Dendritic cell treated with granulocyte-macrophage colony-stimulating factor and Interleukin-4, amounts not matched to agents 40 ng/mL and 50 ng/mL, for 4 days (primary cell): ENCODE data around the gene NOXA1.
"Not testable (repeated sequence)": the region's sequence is repeated elsewhere in the genome, so short reads cannot be mapped to it uniquely, and the experiment has no call there.

Experiments used
- H3K27ac Mint-ChIP-seq: one replicate; pipeline ENCODE4 v1.8.0; 2022; ENCODE audit warnings: mild to moderate bottlenecking, mixed read lengths
- H3K27me3 Mint-ChIP-seq: one replicate; pipeline ENCODE4 v1.8.0; 2022; ENCODE audit warnings: mild to moderate bottlenecking, mixed read lengths
- H3K36me3 Mint-ChIP-seq: one replicate; pipeline ENCODE4 v1.8.0; 2022; ENCODE audit warnings: low read depth, mixed read lengths
- H3K4me1 Mint-ChIP-seq: one replicate; pipeline ENCODE4 v1.8.0; 2022; ENCODE audit warnings: low read depth, mixed read lengths
- H3K4me3 Mint-ChIP-seq: one replicate; pipeline ENCODE4 v1.8.0; 2022; ENCODE audit warnings: mild to moderate bottlenecking, moderate library complexity, mixed read lengths
- H3K9me3 Mint-ChIP-seq: one replicate; pipeline ENCODE4 v1.8.0; 2022; ENCODE audit warnings: mixed read lengths
- intact Hi-C: fragments of 100-400 bp; cut with micrococcal nuclease; formaldehyde crosslinking; loops from one replicate; pipeline ENCODE4 v1.15.0; 2022

The NOXA1 gene

DNA sequence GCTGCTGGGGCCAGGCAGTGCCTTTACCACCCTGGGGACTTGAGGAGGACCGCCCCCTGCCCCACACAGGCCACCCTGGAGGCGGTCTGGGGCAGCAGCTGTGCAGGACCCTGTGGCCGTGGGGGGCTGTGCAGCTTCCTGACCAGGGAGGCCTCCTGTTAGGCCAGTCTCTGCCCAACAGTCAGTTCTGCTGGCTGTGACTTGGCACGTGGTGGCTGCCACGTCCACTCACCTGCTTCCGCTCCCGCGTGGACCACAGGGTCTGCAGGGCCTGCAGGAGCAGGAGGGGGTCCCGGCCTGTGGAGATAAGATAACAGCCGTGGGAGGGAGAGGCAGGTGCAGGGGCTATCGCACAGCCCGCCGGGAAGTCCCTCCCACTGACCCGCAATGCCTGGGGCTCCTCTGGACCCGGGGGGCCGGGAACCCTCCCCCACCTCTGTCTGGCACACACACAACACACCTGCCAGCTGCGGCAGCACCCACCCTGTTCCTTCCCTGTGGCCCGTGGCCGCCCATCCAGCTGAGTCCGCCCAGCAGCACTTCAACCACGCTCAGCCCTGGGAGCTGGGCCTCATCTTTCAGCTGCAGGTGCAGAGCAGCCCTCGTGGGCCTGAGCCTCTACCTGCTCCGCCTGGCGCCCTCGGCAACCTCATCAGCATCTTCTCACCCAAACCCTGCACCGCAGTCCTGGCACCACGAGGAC lies 40.0 kb upstream of the NOXA1 start:
- intact Hi-C loops: no loop called here

DNA sequence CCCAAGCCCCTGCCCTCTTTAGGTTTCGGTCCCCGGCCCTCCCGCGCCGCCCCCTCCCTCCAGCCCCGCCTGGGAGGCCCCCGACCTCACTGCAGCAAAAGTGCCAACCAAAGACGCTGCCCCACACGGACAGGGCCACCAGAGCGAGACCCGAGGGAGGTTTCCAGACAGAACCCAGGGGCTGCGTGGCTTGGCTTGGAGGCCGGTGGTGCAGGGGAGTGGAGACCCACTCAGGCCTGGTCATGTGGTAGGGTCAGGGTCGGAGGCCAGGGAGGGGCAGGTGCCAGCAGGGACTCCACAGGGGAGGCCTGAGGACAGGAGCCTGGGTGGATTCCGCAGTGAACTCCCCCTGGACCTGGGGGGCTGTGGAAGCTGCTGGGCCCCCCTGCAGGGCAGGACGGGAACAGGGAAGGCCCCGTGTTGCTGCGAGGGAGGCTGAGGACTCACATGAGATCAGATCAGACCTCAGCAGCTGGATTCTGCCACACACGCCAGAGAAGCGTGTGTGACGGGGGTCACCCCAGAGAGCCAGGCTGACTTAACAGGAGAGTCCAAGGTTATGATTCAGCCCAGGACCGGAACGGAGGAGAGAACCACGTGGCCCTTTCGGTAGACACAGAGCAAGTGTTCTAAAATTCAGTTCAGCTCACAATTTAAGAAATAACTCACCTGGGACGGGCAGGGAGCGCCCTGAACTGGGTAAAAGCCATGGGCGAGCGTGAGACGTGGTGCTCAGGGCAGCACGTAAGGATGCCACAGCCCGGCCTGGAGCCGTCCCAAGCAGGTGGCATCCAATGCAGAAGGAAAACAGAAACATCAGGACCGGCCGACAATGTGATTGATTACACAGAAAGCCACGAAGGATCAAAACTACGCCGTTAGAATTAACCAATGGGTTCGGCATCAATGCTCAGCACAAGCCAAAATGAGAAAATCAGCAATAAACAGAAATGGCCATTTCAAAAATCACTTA lies 39.1 kb upstream of the NOXA1 start:
- intact Hi-C loops: no loop called here
- Mint-ChIP-seq H3K36me3 (peaks cover 21% of the 10 kb centered on the region), H3K9me3 (peaks cover 8% of the 10 kb centered on the region), H3K27ac (no peak overlapping the region), H3K4me1 (peaks cover 14% of the 10 kb centered on the region), H3K27me3 (peaks cover 3% of the 10 kb centered on the region), H3K4me3 (no peak overlapping the region)

More for the DNA sequence above, 40.0 kb upstream of the NOXA1 start:
- Mint-ChIP-seq H3K27me3 (peaks cover 5% of the 10 kb centered on the region), H3K4me1 (peaks cover 12% of the 10 kb centered on the region), H3K27ac (no peak overlapping the region), H3K9me3 (peaks cover 8% of the 10 kb centered on the region), H3K4me3 (no peak overlapping the region), H3K36me3 (peaks cover 13% of the 10 kb centered on the region)

DNA sequence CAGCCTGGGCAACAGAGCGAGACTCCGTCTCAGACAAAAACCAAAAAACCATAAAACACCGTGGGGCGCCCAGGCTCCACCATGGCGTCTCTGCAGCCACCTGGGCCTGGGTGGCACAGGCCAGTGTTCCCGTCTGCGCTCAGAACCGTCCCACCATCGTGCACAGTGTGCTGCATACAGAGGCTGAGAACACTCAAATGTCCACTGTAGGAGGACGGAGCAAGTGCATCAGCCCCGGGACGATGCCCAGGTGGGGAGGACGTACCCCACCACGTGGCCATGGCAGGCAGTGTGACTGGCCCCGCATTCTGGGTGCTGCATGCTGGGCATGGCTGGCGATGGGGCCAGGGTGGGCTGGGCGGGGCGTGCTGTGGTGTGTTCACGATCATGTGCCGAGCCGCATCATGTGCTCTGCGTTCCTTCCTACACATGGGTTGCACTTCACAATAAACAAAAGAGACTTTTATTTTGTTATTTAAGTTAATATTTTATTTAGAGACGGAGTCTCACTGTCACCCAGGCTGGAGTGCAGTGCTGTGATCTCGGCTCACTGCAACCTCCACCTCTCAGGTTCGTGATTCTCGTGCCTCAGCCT lies 38.0 kb upstream of the NOXA1 start:
- Mint-ChIP-seq H3K27me3 (peaks cover 3% of the 10 kb centered on the region), H3K4me1 (peaks cover 14% of the 10 kb centered on the region), H3K9me3 (no peaks in the 10 kb centered on the region), H3K36me3 (peaks cover 19% of the 10 kb centered on the region), H3K4me3 (no peak overlapping the region), H3K27ac (no peak overlapping the region)
- intact Hi-C loops: no loop called here

DNA sequence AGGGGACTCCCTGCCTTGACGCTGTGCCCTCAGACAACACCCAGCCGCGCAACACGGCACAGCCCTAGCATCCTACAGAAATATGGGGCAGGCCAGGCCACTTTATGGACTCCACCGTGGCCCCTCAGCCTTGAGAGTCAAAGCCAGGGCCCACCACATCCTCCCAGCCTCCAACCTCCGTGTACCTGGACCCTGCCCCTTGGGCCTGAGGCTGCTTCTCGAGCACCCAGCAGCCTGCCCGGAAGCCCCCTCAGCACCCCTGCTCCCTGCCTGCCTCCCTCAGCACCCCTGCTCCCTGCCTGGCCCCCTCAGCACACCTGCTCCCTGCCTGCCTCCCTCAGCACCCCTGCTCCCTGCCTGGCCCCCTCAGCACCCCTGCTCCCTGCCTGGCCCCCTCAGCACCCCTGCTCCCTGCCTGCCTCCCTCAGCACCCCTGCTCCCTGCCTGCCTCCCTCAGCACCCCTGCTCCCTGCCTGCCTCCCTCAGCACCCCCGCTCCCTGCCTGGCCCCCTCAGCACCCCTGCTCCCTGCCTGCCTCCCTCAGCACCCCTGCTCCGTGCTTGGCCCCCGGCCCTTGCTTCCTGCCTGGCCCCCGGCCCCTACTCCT lies 36.6 kb upstream of the NOXA1 start:
- H3K9me3 Mint-ChIP-seq, H3K4me3 Mint-ChIP-seq, H3K27me3 Mint-ChIP-seq, intact Hi-C loops: not testable (repeated sequence)
- peaks cover 19% of the 10 kb centered on the region for H3K36me3 Mint-ChIP-seq
- H3K27ac Mint-ChIP-seq: peak overlapping the region; percentile 68
- H3K4me1 Mint-ChIP-seq: peaks cover 14% of the 10 kb centered on the region

- H3K27ac Mint-ChIP-seq: peak overlapping the region; percentile 68
- intact Hi-C loops: no loop called here
Measured at GRCh38 chr9:137387114-137387890, 35.9 kb upstream of the NOXA1 start.

DNA sequence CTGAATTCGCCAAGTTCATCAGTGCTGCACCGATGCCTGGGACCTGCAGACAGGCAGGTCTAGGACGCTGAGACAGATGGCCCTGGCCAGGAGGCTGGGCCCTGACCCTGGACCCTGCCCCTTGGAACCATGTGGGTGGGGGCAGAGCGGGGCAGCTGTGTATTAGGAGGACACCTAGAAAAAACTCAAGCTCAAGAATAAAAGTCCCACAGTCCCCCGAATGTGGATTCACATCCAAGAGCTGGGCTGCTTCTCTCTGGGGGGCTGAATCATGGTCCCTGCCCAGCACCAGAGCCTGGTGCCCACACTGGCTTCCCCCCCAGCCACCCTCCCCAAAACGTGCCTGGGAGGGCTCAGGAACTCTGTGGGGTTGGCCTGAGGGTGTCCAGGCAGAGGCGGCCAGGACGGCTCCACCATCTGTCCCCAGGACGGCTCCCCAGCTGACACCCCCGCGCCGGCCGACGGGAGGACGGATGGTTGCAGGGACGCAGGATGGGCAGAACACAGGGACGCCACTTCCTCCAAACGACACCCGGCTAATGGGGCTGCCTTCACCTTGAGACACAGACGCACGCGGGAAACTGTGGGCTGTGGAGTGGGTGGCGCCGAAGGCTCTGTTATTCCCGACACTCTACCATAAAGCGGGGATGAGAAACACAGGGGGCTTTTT lies 35.2 kb upstream of the NOXA1 start:
- H3K27ac Mint-ChIP-seq: peak overlapping the region; percentile 68
- peaks cover 33% of the 10 kb centered on the region for H3K36me3 Mint-ChIP-seq
- no peaks in the 10 kb centered on the region for H3K9me3 Mint-ChIP-seq
- no peak overlapping the region for H3K4me3 Mint-ChIP-seq
- peaks cover 3% of the 10 kb centered on the region for H3K27me3 Mint-ChIP-seq
- H3K4me1 Mint-ChIP-seq: peaks cover 14% of the 10 kb centered on the region
- intact Hi-C loops: no loop called here

More at GRCh38 chr9:137387114-137387890, 35.9 kb upstream of the NOXA1 start:
- Mint-ChIP-seq H3K36me3 (peaks cover 26% of the 10 kb centered on the region), H3K27me3 (peaks cover 3% of the 10 kb centered on the region), H3K4me1 (peaks cover 14% of the 10 kb centered on the region), H3K9me3 (no peaks in the 10 kb centered on the region), H3K4me3 (no peak overlapping the region)

DNA sequence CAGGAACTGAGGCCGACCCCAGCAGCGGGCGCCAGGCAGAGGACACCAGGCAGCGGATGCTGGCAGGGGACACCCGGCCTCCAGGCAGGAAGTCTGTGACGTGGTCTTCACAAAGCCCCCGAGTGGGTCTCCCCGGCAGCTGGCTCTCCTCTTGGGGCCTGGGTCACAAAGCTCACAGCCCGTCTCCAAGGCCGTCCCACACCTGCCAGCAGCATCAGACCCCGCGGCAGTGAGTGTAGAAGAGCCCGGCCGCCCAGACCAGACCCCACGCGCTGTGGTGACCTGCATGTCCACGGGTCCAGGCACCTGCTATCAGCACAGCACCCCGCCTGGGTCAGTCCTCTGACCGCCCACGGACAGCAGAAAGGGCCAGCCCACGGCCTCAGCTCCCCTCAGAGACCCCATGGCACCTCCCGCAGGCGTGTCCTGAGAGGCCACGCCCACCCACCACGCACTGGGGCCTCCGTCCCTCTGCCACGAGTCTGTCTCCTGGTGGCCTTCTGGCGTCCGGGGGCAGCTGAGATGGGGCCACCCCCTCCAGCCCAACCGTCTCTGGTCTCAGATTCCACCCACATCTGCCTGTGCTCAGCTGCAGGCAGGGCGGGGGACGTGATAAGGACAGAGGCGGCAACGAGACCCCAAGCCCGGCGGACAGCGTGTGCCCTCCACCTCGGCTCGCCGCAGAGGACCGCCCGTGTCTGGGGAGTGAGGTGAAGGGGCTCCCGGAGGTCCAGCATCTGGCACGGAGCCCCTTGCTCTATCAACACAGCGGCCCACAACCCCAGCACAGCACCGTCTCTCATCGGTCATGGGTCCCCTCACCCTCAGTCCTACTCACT lies 34.4 kb upstream of the NOXA1 start:
- no peak overlapping the region for H3K4me3 Mint-ChIP-seq
- peaks cover 3% of the 10 kb centered on the region for H3K27me3 Mint-ChIP-seq
- intact Hi-C loops: no loop called here
- peaks cover 41% of the 10 kb centered on the region for H3K36me3 Mint-ChIP-seq
- H3K27ac Mint-ChIP-seq: no peak overlapping the region
- no peaks in the 10 kb centered on the region for H3K9me3 Mint-ChIP-seq
- H3K4me1 Mint-ChIP-seq: peaks cover 14% of the 10 kb centered on the region

DNA sequence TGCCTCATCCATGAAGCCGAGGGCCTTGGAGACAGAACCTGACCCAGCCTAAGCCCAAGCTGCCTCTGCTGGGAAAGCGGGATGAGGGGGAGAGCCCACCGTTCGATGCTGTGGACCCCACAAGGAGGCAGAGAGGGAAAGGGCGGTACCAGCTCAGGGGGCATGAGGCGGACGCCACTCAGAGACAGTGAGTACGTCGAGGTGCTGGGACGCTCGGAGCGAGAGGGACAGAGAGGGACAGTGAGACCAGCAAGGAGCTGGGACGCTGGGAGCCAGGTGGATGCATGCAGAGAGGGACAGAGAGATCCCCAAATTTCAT lies 33.8 kb upstream of the NOXA1 start:
- no peaks in the 10 kb centered on the region for H3K9me3 Mint-ChIP-seq
- H3K27me3 Mint-ChIP-seq: peaks cover 3% of the 10 kb centered on the region
- peaks cover 14% of the 10 kb centered on the region for H3K4me1 Mint-ChIP-seq
- H3K27ac Mint-ChIP-seq: no peak overlapping the region
- intact Hi-C loops: no loop called here
- no peak overlapping the region for H3K4me3 Mint-ChIP-seq
- H3K36me3 Mint-ChIP-seq: peaks cover 41% of the 10 kb centered on the region

DNA sequence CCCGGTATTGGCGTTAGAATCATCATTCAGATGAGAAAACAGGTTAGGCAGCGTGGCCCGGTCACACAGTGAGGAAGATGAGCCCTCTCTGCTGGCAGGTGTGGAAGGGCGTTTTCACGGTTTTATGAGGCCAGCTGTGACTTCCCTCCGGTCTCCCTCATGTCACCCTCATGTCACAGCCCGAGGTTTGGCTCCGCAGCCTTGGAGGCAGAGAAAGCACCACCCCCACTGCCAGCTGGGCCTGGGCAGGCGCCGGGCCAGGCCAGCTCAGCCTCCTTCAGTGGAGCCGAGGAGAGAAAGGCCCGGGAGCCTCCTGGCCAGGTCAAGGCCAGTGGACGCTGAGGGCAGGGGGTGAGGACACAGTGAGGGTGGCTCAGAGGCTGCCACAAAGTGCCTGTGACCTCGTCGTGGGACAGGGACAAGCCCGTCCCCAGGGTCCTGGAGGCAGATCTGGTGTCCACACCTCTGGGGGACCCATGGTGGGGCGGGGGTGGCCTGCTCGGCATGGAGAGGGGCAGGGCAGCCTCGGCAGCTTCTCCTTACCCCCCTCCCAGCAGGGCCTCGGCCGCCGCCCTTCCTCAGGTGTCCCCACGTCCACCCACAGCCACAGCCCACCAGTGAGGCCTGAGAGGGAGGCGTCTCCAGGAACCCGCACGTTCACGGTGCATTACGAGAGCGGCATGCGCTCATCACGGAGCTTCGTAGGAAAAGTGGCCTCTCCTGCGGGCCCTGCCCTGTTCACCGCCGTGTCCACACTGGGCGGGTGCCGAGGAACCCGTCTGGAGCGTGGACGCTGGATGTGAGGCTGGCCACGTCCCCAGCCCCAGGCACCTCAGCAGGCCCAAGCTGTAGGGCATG lies 32.4 kb upstream of the NOXA1 start:
- Mint-ChIP-seq H3K27ac (no peak overlapping the region), H3K4me1 (peaks cover 14% of the 10 kb centered on the region), H3K4me3 (no peak overlapping the region), H3K27me3 (peaks cover 3% of the 10 kb centered on the region), H3K36me3 (peaks cover 50% of the 10 kb centered on the region), H3K9me3 (no peaks in the 10 kb centered on the region)
- intact Hi-C loops: no loop called here

GRCh38 chr9:137391411-137391754 lies 31.8 kb upstream of the NOXA1 start:
- peaks cover 56% of the 10 kb centered on the region for H3K36me3 Mint-ChIP-seq
- no peak overlapping the region for H3K27ac Mint-ChIP-seq
- intact Hi-C loops: no loop called here
- peaks cover 14% of the 10 kb centered on the region for H3K4me1 Mint-ChIP-seq
- H3K27me3 Mint-ChIP-seq: peaks cover 3% of the 10 kb centered on the region
- no peak overlapping the region for H3K4me3 Mint-ChIP-seq
- H3K9me3 Mint-ChIP-seq: no peaks in the 10 kb centered on the region

DNA sequence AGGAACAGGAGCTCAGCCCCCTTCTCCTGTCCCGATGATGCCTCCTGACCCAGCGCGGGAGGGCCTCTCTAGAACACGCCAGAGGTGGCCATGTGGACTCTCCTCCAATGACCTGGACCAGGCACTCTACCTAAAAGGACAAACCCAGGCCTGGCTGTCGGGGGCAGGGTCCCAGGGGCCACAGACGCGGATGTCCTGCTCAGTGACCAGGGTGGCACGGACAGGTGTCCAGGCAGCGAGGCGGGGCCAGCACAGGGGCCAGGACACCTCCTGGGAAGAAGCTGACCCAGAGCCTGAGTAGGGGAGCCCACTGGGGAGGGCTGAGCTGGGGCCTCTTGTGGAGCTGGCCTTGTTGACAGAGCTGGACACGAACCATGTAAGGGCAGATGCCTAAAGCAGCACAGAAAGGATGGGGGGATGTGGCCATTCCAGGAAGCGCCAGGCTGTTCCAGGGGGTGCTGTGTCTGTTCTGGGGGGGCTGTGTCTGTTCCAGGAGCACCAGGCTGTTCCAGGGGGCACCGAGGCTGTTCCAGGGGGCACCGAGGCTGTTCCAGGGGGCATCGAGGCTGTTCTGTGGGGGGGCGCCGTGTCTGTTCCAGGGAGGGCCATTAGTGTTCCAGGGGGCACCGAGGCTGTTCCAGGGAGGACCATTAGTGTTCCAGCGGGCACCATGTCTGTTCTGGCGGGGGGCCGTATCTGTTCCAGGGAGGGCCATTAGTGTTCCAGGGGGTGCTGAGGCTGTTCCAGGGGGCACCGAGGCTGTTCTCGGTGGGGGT lies 30.8 kb upstream of the NOXA1 start:
- Mint-ChIP-seq H3K9me3 (peaks cover 5% of the 10 kb centered on the region), H3K27ac (no peak overlapping the region), H3K36me3 (peaks cover 66% of the 10 kb centered on the region), H3K4me1 (peaks cover 16% of the 10 kb centered on the region), H3K27me3 (no peaks in the 10 kb centered on the region), H3K4me3 (no peak overlapping the region)
- intact Hi-C loops: no loop called here
